ENCODE results near the gene OR10H1.

The OR10H1 gene

GRCh38 chr19:15759962-15760565 is 55.4 kb downstream of the OR10H1 start:
- H3K79me1 ChIP-seq (replicated peaks; ENCODE audit: low read length, poor library complexity, severe bottlenecking) = no peaks in the 10 kb centered on the region
- DNase-seq = no peak
- no peak overlapping the region for H3K4ac ChIP-seq (ENCODE audit: low read depth in 1 of 2, low read length in 2 of 2)
- H3K18ac ChIP-seq (ENCODE audit: low read depth in 1 of 2, low read length in 2 of 2) = no peak overlapping the region
- no peak overlapping the region for H3K9ac ChIP-seq (ENCODE audit: low read length)
- H2BK12ac ChIP-seq (ENCODE audit: low read length in 2 of 2) = no peak overlapping the region
- WGBS = 81% methylated on average over 27 of the region's 28 CpGs
- H3K9me3 ChIP-seq (ENCODE audit: control insufficient read depth, low read length) = no peaks in the 10 kb centered on the region
- no peaks in the 10 kb centered on the region for H3K27me3 ChIP-seq (ENCODE audit: control insufficient read depth in 1 of 2, insufficient read depth in 1 of 2, low read length in 2 of 2)
- H4K91ac ChIP-seq (ENCODE audit: low read length) = peak overlapping the region; percentile 12
- no peak overlapping the region for H2AFZ ChIP-seq (ENCODE audit: low read depth, low read length)
- no peak overlapping the region for H4K8ac ChIP-seq (ENCODE audit: low read length)
- no peak overlapping the region for H2AK5ac ChIP-seq (ENCODE audit: low read length, severe bottlenecking)
- H3K4me1 ChIP-seq (ENCODE audit: control insufficient read depth, insufficient read depth, low read depth, low read length) = no peaks in the 10 kb centered on the region
- H3K23ac ChIP-seq (ENCODE audit: low read length in 2 of 2) = no peak overlapping the region
- H3K4me3 ChIP-seq (ENCODE audit: insufficient read depth in 1 of 2, low read depth in 1 of 2, low read length in 2 of 2) = no peak overlapping the region
- H3K36me3 ChIP-seq (ENCODE audit: control insufficient read depth in 1 of 2, insufficient read depth in 2 of 2, low read depth in 1 of 2, low read length in 2 of 2) = no peaks in the 10 kb centered on the region
- H2BK15ac ChIP-seq (ENCODE audit: low read depth, poor library complexity, severe bottlenecking) = no peak overlapping the region
- no peak overlapping the region for H2BK120ac ChIP-seq (ENCODE audit: low read depth, low read length)
- H3K14ac ChIP-seq (ENCODE audit: low read length in 2 of 2) = no peak overlapping the region
- H3K27ac ChIP-seq (ENCODE audit: low read length, poor library complexity, severe bottlenecking) = no peak overlapping the region
- no peak overlapping the region for H2BK5ac ChIP-seq (ENCODE audit: low read depth, low read length, poor library complexity, severe bottlenecking)
- no peak overlapping the region for H3K4me2 ChIP-seq (ENCODE audit: low read length, poor library complexity, severe bottlenecking)

- Histone ChIP-seq H3K4me1 (ENCODE audit: control insufficient read depth, insufficient read depth, low read depth, low read length) (no peaks in the 10 kb centered on the region), H3K36me3 (ENCODE audit: control insufficient read depth in 1 of 2, insufficient read depth in 2 of 2, low read depth in 1 of 2, low read length in 2 of 2) (no peaks in the 10 kb centered on the region), H3K18ac (ENCODE audit: low read depth in 1 of 2, low read length in 2 of 2) (no peak overlapping the region), H3K27me3 (ENCODE audit: control insufficient read depth in 1 of 2, insufficient read depth in 1 of 2, low read length in 2 of 2) (no peaks in the 10 kb centered on the region), H4K91ac (ENCODE audit: low read length) (no peak overlapping the region), H2BK15ac (ENCODE audit: low read depth, poor library complexity, severe bottlenecking) (no peak overlapping the region), H3K14ac (ENCODE audit: low read length in 2 of 2) (no peak overlapping the region), H3K23ac (ENCODE audit: low read length in 2 of 2) (no peak overlapping the region), H2BK5ac (ENCODE audit: low read depth, low read length, poor library complexity, severe bottlenecking) (no peak overlapping the region), H4K8ac (ENCODE audit: low read length) (no peak overlapping the region), H3K9me3 (ENCODE audit: control insufficient read depth, low read length) (no peaks in the 10 kb centered on the region), H3K79me1 (replicated peaks; ENCODE audit: low read length, poor library complexity, severe bottlenecking) (no peaks in the 10 kb centered on the region), H3K27ac (ENCODE audit: low read length, poor library complexity, severe bottlenecking) (no peak overlapping the region), H3K4ac (ENCODE audit: low read depth in 1 of 2, low read length in 2 of 2) (no peak overlapping the region), H3K4me3 (ENCODE audit: insufficient read depth in 1 of 2, low read depth in 1 of 2, low read length in 2 of 2) (no peak overlapping the region), H2BK120ac (ENCODE audit: low read depth, low read length) (no peak overlapping the region), H2BK12ac (ENCODE audit: low read length in 2 of 2) (no peak overlapping the region), H2AK5ac (ENCODE audit: low read length, severe bottlenecking) (no peak overlapping the region), H3K4me2 (ENCODE audit: low read length, poor library complexity, severe bottlenecking) (no peak overlapping the region), H2AFZ (ENCODE audit: low read depth, low read length) (no peak overlapping the region), H3K9ac (ENCODE audit: low read length) (no peak overlapping the region)
- 41% methylated on average over 1 of the region's 2 CpGs for WGBS
- no peak for DNase-seq
Measured at GRCh38 chr19:15758379-15758778, 57.1 kb downstream of the OR10H1 start.

Data from mesenchymal stem cell (in vitro differentiated cells and primary cell).